MM.1S (cell line): ENCODE data around the gene SLC6A19.

Source experiments
- EZH2 ChIP-seq: fragments of 300-600 bp; sonication (generic); optimal IDR thresholded peaks from 2 replicates; pipeline ENCODE3; 2017; ENCODE audit warnings: low read depth, mild to moderate bottlenecking, antibody characterized with exemption, low read length, mixed read lengths
- TF ChIP-seq, protein P1 (sequence below): fragments of 300-600 bp; sonication (generic); IDR thresholded peaks from 2 replicates; pipeline ENCODE4 v1.5.1; 2016; ENCODE audit warnings: antibody characterized with exemption, low read length, mixed read lengths

GRCh38 chr5:1171340-1171941 lies 30.0 kb upstream of the SLC6A19 start:
- TF ChIP-seq EZH2 = no peak
- TF ChIP-seq, protein P1, sequence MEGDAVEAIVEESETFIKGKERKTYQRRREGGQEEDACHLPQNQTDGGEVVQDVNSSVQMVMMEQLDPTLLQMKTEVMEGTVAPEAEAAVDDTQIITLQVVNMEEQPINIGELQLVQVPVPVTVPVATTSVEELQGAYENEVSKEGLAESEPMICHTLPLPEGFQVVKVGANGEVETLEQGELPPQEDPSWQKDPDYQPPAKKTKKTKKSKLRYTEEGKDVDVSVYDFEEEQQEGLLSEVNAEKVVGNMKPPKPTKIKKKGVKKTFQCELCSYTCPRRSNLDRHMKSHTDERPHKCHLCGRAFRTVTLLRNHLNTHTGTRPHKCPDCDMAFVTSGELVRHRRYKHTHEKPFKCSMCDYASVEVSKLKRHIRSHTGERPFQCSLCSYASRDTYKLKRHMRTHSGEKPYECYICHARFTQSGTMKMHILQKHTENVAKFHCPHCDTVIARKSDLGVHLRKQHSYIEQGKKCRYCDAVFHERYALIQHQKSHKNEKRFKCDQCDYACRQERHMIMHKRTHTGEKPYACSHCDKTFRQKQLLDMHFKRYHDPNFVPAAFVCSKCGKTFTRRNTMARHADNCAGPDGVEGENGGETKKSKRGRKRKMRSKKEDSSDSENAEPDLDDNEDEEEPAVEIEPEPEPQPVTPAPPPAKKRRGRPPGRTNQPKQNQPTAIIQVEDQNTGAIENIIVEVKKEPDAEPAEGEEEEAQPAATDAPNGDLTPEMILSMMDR = no peak
